Nephron (organoid): Measurements from ENCODE around the gene DIP2B.
A peak's percentile ranks its signal among the peaks of the same experiment; 100 is the strongest.

ENCODE experiments used
- H3K27ac Mint-ChIP-seq, 3 experiments: 2 replicates each; pipeline ENCODE4 v1.8.0; 2020; ENCODE audit warnings: mixed read lengths in 3 of 3, mild to moderate bottlenecking in 2 of 3, moderate library complexity in 1 of 3
- H3K27me3 Mint-ChIP-seq: 2 replicates; pipeline ENCODE4 v1.8.0; 2021; ENCODE audit warnings: low read depth, mild to moderate bottlenecking, moderate library complexity, mixed read lengths
- H3K36me3 Mint-ChIP-seq: 2 replicates; pipeline ENCODE4 v1.8.0; 2020; ENCODE audit warnings: low read depth, mixed read lengths
- H3K4me1 Mint-ChIP-seq: 2 replicates; pipeline ENCODE4 v1.8.0; 2020; ENCODE audit warnings: mixed read lengths
- H3K4me3 Mint-ChIP-seq, 3 experiments: 2 replicates each; pipeline ENCODE4 v1.8.0; 2020; ENCODE audit warnings: mild to moderate bottlenecking in 3 of 3, mixed read lengths in 3 of 3, moderate library complexity in 2 of 3
- H3K9me3 Mint-ChIP-seq: 2 replicates; pipeline ENCODE4 v1.8.0; 2020; ENCODE audit warnings: mixed read lengths
- TF ChIP-seq, protein P1 (sequence below), 3 experiments: fragments of 200-600 bp; sonication (generic); IDR thresholded peaks; one replicate each; pipeline ENCODE4 v1.5.0; 2021; ENCODE audit warnings: antibody characterized with exemption in 3 of 3; ENCODE audit not compliant: unreplicated experiment in 3 of 3

Gene DIP2B

DNA sequence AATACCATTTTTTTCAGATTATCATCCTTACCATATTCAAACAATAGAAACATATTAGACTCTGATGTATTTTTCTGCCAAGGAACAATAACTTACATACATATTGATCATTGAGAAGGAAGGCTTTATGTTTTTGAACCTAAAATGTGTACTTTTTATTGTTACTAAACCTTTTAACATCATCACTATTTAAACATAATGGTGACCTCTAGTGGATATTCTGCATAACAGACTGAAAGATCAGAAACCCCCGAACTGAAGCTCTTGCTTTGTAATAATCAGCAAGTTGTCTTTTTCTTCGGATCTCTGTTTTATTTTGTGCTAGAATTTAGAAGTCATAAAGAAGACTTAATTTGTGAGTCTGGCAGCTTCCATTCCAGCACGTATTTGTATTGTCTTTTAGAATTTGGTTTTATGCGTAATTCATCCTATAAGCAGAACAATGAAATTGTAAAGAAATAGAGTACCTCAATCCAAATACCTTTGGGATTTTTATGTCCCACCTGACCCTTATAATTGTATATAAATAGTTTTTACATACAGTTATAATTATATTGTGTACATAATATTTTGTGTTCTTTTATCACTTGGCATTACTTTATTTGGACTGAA, 133.2 kb downstream of the DIP2B start:
- Mint-ChIP-seq H3K4me1 (peaks cover 52% of the 10 kb centered on the region), H3K9me3 (no peaks in the 10 kb centered on the region), H3K27ac (peak overlapping the region in 2 of 3 experiments; percentile 49 to 52), H3K27me3 (no peaks in the 10 kb centered on the region), H3K36me3 (peaks cover 14% of the 10 kb centered on the region), H3K4me3 (no peak overlapping the region)
- TF ChIP-seq, protein P1, sequence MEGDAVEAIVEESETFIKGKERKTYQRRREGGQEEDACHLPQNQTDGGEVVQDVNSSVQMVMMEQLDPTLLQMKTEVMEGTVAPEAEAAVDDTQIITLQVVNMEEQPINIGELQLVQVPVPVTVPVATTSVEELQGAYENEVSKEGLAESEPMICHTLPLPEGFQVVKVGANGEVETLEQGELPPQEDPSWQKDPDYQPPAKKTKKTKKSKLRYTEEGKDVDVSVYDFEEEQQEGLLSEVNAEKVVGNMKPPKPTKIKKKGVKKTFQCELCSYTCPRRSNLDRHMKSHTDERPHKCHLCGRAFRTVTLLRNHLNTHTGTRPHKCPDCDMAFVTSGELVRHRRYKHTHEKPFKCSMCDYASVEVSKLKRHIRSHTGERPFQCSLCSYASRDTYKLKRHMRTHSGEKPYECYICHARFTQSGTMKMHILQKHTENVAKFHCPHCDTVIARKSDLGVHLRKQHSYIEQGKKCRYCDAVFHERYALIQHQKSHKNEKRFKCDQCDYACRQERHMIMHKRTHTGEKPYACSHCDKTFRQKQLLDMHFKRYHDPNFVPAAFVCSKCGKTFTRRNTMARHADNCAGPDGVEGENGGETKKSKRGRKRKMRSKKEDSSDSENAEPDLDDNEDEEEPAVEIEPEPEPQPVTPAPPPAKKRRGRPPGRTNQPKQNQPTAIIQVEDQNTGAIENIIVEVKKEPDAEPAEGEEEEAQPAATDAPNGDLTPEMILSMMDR (IDR thresholded peaks at IDR 0.05; ENCODE audit: unreplicated experiment in 3 of 3), result peak; percentile 59 to 72 (median 61)

DNA sequence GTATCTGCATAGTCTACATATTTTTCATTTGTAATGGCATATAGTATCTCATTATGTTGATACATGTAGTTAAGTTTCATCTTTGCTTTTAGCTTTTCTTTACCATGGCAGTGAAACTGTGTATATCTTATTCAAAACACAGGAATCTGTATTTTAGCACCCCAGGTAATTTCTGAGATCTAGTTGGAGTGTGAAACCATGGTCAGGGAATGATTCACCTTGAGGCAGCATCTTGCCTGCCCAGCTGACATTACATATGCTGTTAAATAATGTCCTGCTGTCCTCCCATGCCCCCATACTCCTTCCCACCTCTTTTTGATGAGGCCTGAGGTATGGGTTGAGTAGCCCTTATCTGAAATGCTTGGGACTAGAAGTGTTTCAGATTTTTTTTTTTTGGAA, 133.7 kb downstream of the DIP2B start:
- TF ChIP-seq, protein P1 (IDR thresholded peaks at IDR 0.05; ENCODE audit: unreplicated experiment in 3 of 3), result no peak
- Mint-ChIP-seq H3K36me3 (peaks cover 15% of the 10 kb centered on the region), H3K4me1 (peaks cover 56% of the 10 kb centered on the region), H3K27ac (no peak overlapping the region), H3K27me3 (no peaks in the 10 kb centered on the region), H3K9me3 (no peaks in the 10 kb centered on the region), H3K4me3 (no peak overlapping the region)

DNA sequence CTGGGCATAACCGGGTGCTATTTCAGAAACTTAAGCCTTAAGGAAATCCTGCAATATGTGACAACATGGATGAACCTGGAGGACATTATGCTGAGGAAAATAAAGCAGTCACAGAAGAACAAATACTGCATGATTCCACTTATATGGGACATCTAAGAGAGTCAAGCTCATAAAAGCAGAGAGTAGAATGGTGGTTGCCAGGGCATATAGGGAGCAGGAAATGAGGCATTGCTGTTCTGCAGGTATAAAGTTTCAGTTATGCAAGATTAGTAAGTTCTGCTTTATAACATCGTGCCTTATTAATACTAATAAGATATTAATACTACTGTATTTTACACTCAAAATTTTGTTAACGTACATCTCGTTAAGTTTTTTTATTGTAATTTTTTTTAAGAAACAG, 134.9 kb downstream of the DIP2B start:
- Mint-ChIP-seq H3K27me3 (no peaks in the 10 kb centered on the region), H3K4me1 (peaks cover 56% of the 10 kb centered on the region), H3K27ac (peak overlapping the region in 1 of 3 experiments; percentile 33), H3K36me3 (peaks cover 15% of the 10 kb centered on the region), H3K9me3 (no peaks in the 10 kb centered on the region), H3K4me3 (no peak overlapping the region)
- TF ChIP-seq, protein P1 (IDR thresholded peaks at IDR 0.05; ENCODE audit: unreplicated experiment in 3 of 3), result no peak

DNA sequence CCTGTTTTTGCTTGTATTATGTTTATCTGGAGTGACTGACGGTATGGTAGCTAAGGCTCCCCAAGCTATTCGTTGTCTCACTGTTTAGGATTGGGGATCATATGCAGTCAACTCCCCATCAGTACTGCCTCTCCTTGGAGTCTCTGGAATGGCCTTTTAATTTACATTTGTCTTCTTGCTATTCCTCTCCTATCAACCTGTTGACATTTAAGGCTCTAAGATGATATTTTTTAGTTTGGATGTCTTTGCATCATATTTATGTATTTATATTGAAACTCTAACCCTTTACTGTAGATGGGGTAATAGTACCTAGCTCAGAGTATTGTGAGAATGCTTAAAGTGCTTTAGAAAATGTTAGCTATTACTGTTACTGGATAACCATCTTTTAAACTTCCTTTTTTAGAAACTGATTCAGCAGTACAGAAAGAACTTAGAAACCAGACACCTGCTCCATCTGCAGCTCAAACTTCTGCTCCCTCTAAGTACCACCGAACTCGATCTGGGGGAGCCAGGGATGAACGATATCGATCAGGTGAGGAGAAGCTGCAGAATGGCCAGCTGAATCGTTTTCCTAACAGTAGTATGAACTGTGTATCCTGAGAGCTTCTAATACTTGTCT, 135.6 kb downstream of the DIP2B start:
- Mint-ChIP-seq H3K27ac (peak overlapping the region; percentile 23 to 83 (median 53)), H3K9me3 (no peaks in the 10 kb centered on the region), H3K4me1 (peaks cover 50% of the 10 kb centered on the region), H3K27me3 (no peaks in the 10 kb centered on the region), H3K4me3 (no peak overlapping the region), H3K36me3 (peaks cover 15% of the 10 kb centered on the region)
- TF ChIP-seq, protein P1 (IDR thresholded peaks at IDR 0.05; ENCODE audit: unreplicated experiment in 3 of 3), result no peak

DNA sequence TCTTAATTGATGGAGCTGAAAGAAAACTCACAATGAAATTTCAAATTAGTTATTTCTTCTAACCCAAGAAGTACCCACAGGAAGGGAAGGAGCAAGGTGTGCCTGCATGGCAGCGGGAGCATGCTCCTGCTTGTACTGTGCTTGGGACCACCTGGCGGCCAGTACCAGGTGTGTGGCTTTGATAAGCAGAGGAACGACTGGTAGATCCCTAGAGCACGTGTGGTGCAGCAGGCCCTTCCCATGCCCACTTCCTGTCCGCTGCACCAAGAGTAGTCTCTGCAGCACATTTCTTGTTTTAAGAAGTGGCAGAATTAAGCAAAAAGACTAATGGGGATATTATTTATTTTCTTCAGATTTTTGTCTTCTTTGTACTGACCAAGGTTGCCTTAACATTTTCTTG, 136.8 kb downstream of the DIP2B start:
- no peaks in the 10 kb centered on the region for H3K27me3 Mint-ChIP-seq

More for the DNA sequence above, 136.8 kb downstream of the DIP2B start:
- Mint-ChIP-seq H3K9me3 (no peaks in the 10 kb centered on the region), H3K36me3 (peaks cover 15% of the 10 kb centered on the region), H3K4me3 (no peak overlapping the region), H3K27ac (peak overlapping the region; percentile 72 to 83 (median 79)), H3K4me1 (peaks cover 41% of the 10 kb centered on the region)
- TF ChIP-seq, protein P1 (IDR thresholded peaks at IDR 0.05; ENCODE audit: unreplicated experiment in 3 of 3), result no peak
